Fibroblast of lung (primary cell): ENCODE measurements around the gene CMTR2. TPM values are rescaled to one million over a fixed set of nuclear protein-coding genes. Genes with fewer than 3 reads are reported as not detected.

Experiments used
- DNase-seq, 2 donors: peaks; one replicate each; pipeline versions ENCODE4 v3.0.0 to v3.0.0-alpha.2; 2010; ENCODE audit warnings: low read depth in 2 of 2
- H2AFZ ChIP-seq: 2 replicates; pipeline ENCODE4 v1.5.1; 2012; ENCODE audit warnings: low read length, control low read depth, inconsistent platforms
- H3K27ac ChIP-seq: 2 replicates; pipeline ENCODE4 v1.5.1; 2011; ENCODE audit warnings: low read length, control low read depth; ENCODE audit not compliant: insufficient read depth
- H3K27me3 ChIP-seq: 2 replicates; pipeline ENCODE4 v1.5.1; 2011; ENCODE audit warnings: mild to moderate bottlenecking, low read length; ENCODE audit not compliant: control insufficient read depth, insufficient read depth
- H3K36me3 ChIP-seq: 2 replicates; pipeline ENCODE4 v1.5.1; 2011; ENCODE audit warnings: low read length; ENCODE audit not compliant: control insufficient read depth, insufficient read depth
- H3K4me1 ChIP-seq: 2 replicates; pipeline ENCODE4 v1.5.1; 2011; ENCODE audit warnings: low read length; ENCODE audit not compliant: control insufficient read depth, insufficient read depth; ENCODE audit errors: extremely low read depth
- H3K4me2 ChIP-seq: 2 replicates; pipeline ENCODE4 v1.5.1; 2011; ENCODE audit warnings: low read length, control low read depth; ENCODE audit not compliant: insufficient read depth; ENCODE audit errors: extremely low read depth
- H3K4me3 ChIP-seq, 4 experiments: fragments of 200-600 bp in 1 of 4; sonication (generic) in 1 of 4; replicated peaks in 1 of 4; 2 replicates each; pipeline ENCODE4 v1.5.1; 2011 to 2016; ENCODE audit warnings: low read length in 4 of 4, low read depth in 3 of 4, mild to moderate bottlenecking in 3 of 4, control low read depth in 2 of 4, inconsistent platforms in 1 of 4, mixed read lengths in 1 of 4; ENCODE audit not compliant: insufficient read depth in 1 of 4; ENCODE audit errors: control extremely low read depth in 1 of 4
- H3K79me2 ChIP-seq: 2 replicates; pipeline ENCODE4 v1.5.1; 2012; ENCODE audit warnings: mild to moderate bottlenecking, low read length, inconsistent platforms; ENCODE audit not compliant: control insufficient read depth, insufficient read depth
- H3K9ac ChIP-seq: 2 replicates; pipeline ENCODE4 v1.5.1; 2011; ENCODE audit warnings: mild to moderate bottlenecking, low read length, control low read depth; ENCODE audit not compliant: insufficient read depth
- H3K9me3 ChIP-seq: 2 replicates; pipeline ENCODE4 v1.5.1; 2012; ENCODE audit warnings: low read depth, low read length; ENCODE audit not compliant: control insufficient read depth, insufficient read depth
- H4K20me1 ChIP-seq: 2 replicates; pipeline ENCODE4 v1.5.1; 2011; ENCODE audit warnings: low read length; ENCODE audit not compliant: control insufficient read depth, insufficient read depth; ENCODE audit errors: extremely low read depth
- CTCF ChIP-seq, 2 donors: IDR thresholded peaks in 1 of 2; conservative IDR thresholded peaks in 1 of 2; 1 replicate in 1 of 2; 2 replicates in 1 of 2; pipeline ENCODE4 v1.5.1; 2011 to 2012; ENCODE audit warnings: low read length in 2 of 2, control low read depth in 1 of 2, inconsistent platforms in 1 of 2, low read depth in 1 of 2, mild to moderate bottlenecking in 1 of 2
- EZH2 ChIP-seq: IDR thresholded peaks from 2 replicates; pipeline ENCODE4 v1.5.1; 2012; ENCODE audit warnings: low read length, control low read depth, mild to moderate bottlenecking; ENCODE audit errors: missing control alignments
- polyA plus RNA-seq, 2 donors: library from polyadenylated mRNA; depleted of rRNA in 1 of 2; stranded (reverse) in 1 of 2; unstranded in 1 of 2; fragments of >200 nt; gene quantifications; 2 replicates each; pipeline ENCODE4 v1.2.1, GENCODE V29; 2011 to 2012; ENCODE audit warnings: missing spikeins in 1 of 2
- total RNA-seq: library from RNA; depleted of rRNA; stranded (reverse); fragments of >200 nt; gene quantifications from 2 replicates; pipeline ENCODE4 v1.2.1, GENCODE V29; 2014

The CMTR2 gene
- total and polyA plus RNA-seq, 2 donors (not counting 1 experiment from before 2014, with no cell fraction given), result 22.1 to 29.2 TPM

GRCh38 chr16:71249399-71249798 is 39.8 kb downstream of the CMTR2 start:
- H3K4me1 ChIP-seq, result no peaks in the 10 kb centered on the region
- no peak overlapping the region for H3K9ac ChIP-seq
- H3K36me3 ChIP-seq, result no peaks in the 10 kb centered on the region
- no peaks in the 10 kb centered on the region for H3K9me3 ChIP-seq
- no peak overlapping the region for H3K4me3 ChIP-seq
- no peak overlapping the region for H3K27ac ChIP-seq
- no peaks in the 10 kb centered on the region for H4K20me1 ChIP-seq
- H2AFZ ChIP-seq, result no peak overlapping the region
- no peaks in the 10 kb centered on the region for H3K27me3 ChIP-seq
- DNase-seq, result no peak
- no peaks in the 10 kb centered on the region for H3K79me2 ChIP-seq
- H3K4me2 ChIP-seq, result no peak overlapping the region
- TF ChIP-seq EZH2 (no peak), CTCF (conservative IDR thresholded peaks at IDR 0.05 in 1 of 2, IDR thresholded peaks at IDR 0.05 in 1 of 2; ENCODE audit: low read depth in 1 of 2, low read length in 2 of 2) (no peak)

GRCh38 chr16:71247478-71247877 is 41.7 kb downstream of the CMTR2 start:
- Histone ChIP-seq H3K4me1 (no peaks in the 10 kb centered on the region), H3K36me3 (no peaks in the 10 kb centered on the region), H2AFZ (no peak overlapping the region), H3K9ac (no peak overlapping the region), H3K79me2 (no peaks in the 10 kb centered on the region), H4K20me1 (no peaks in the 10 kb centered on the region), H3K4me2 (no peak overlapping the region), H3K27me3 (no peaks in the 10 kb centered on the region), H3K4me3 (no peak overlapping the region), H3K27ac (no peak overlapping the region), H3K9me3 (no peaks in the 10 kb centered on the region)
- no peak for DNase-seq
- TF ChIP-seq CTCF (conservative IDR thresholded peaks at IDR 0.05 in 1 of 2, IDR thresholded peaks at IDR 0.05 in 1 of 2; ENCODE audit: low read depth in 1 of 2, low read length in 2 of 2) (no peak), EZH2 (no peak)

- no peak overlapping the region for H2AFZ ChIP-seq
- no peaks in the 10 kb centered on the region for H3K9me3 ChIP-seq
- H3K4me2 ChIP-seq, result no peak overlapping the region
- no peak for DNase-seq
- no peaks in the 10 kb centered on the region for H4K20me1 ChIP-seq
- H3K4me3 ChIP-seq, result no peak overlapping the region
- TF ChIP-seq EZH2 (no peak), CTCF (conservative IDR thresholded peaks at IDR 0.05 in 1 of 2, IDR thresholded peaks at IDR 0.05 in 1 of 2; ENCODE audit: low read depth in 1 of 2, low read length in 2 of 2) (no peak)
- no peak overlapping the region for H3K9ac ChIP-seq
- H3K27me3 ChIP-seq, result no peaks in the 10 kb centered on the region
- no peaks in the 10 kb centered on the region for H3K4me1 ChIP-seq
- H3K36me3 ChIP-seq, result no peaks in the 10 kb centered on the region
- H3K79me2 ChIP-seq, result no peaks in the 10 kb centered on the region
- H3K27ac ChIP-seq, result no peak overlapping the region
Observed at GRCh38 chr16:71246309-71246708, 42.9 kb downstream of the CMTR2 start.
